Measurements from ENCODE around the gene ZEB2.
A peak's percentile ranks its signal among the peaks of the same experiment; 100 is the strongest.

Gene ZEB2

GRCh38 chr2:144480285-144480684, 39.6 kb downstream of the ZEB2 start:
- Histone ChIP-seq H3K4me3 (ENCODE audit: low read depth, low read length, poor library complexity, severe bottlenecking) (no peak overlapping the region), H3K79me2 (ENCODE audit: insufficient read depth, low read length) (peaks cover 13% of the 10 kb centered on the region; the same call in 1 of the 2 replicates), H3K36me3 (ENCODE audit: insufficient read depth, low read length) (peaks cover 21% of the 10 kb centered on the region; the same call in 1 of the 2 replicates), H2AFZ (ENCODE audit: low read length) (no peak overlapping the region), H3K4me1 (ENCODE audit: insufficient read depth, low read length, severe bottlenecking) (peaks cover 65% of the 10 kb centered on the region), H3F3A (ENCODE audit: insufficient read depth, low read length) (no peaks in the 10 kb centered on the region; the same call in 1 of the 2 replicates), H3K4me2 (ENCODE audit: low read length) (no peak overlapping the region), H3K27ac (ENCODE audit: low read depth, low read length, poor library complexity, severe bottlenecking) (no peak overlapping the region), H3K9ac (ENCODE audit: low read length) (no peak overlapping the region), H3K27me3 (ENCODE audit: insufficient read depth, low read length) (no peaks in the 10 kb centered on the region), H3K9me2 (ENCODE audit: low read depth, low read length) (no peaks in the 10 kb centered on the region), H4K20me1 (ENCODE audit: insufficient read depth, low read length) (no peaks in the 10 kb centered on the region), H3K9me3 (ENCODE audit: low read length) (no peaks in the 10 kb centered on the region)
- TF ChIP-seq, protein P1, sequence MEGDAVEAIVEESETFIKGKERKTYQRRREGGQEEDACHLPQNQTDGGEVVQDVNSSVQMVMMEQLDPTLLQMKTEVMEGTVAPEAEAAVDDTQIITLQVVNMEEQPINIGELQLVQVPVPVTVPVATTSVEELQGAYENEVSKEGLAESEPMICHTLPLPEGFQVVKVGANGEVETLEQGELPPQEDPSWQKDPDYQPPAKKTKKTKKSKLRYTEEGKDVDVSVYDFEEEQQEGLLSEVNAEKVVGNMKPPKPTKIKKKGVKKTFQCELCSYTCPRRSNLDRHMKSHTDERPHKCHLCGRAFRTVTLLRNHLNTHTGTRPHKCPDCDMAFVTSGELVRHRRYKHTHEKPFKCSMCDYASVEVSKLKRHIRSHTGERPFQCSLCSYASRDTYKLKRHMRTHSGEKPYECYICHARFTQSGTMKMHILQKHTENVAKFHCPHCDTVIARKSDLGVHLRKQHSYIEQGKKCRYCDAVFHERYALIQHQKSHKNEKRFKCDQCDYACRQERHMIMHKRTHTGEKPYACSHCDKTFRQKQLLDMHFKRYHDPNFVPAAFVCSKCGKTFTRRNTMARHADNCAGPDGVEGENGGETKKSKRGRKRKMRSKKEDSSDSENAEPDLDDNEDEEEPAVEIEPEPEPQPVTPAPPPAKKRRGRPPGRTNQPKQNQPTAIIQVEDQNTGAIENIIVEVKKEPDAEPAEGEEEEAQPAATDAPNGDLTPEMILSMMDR (IDR thresholded peaks at IDR 0.05; ENCODE audit: low read length) = no peak
- no peak for TF ChIP-seq EZH2 (IDR thresholded peaks at IDR 0.05; ENCODE audit: borderline replicate concordance, low read length)

GRCh38 chr2:144479659-144480058, 40.3 kb downstream of the ZEB2 start:
- Histone ChIP-seq H3K9ac (ENCODE audit: low read length) (no peak overlapping the region), H3K27ac (ENCODE audit: low read depth, low read length, poor library complexity, severe bottlenecking) (peak overlapping the region; percentile 53), H3K36me3 (ENCODE audit: insufficient read depth, low read length) (peaks cover 19% of the 10 kb centered on the region; the same call in 1 of the 2 replicates), H3K9me3 (ENCODE audit: low read length) (no peaks in the 10 kb centered on the region), H3K27me3 (ENCODE audit: insufficient read depth, low read length) (no peaks in the 10 kb centered on the region), H2AFZ (ENCODE audit: low read length) (no peak overlapping the region), H3K9me2 (ENCODE audit: low read depth, low read length) (no peaks in the 10 kb centered on the region), H3K4me2 (ENCODE audit: low read length) (peak overlapping the region; percentile 30; the same call in 1 of the 2 replicates), H3K4me3 (ENCODE audit: low read depth, low read length, poor library complexity, severe bottlenecking) (no peak overlapping the region), H3F3A (ENCODE audit: insufficient read depth, low read length) (no peaks in the 10 kb centered on the region; the same call in 1 of the 2 replicates), H3K4me1 (ENCODE audit: insufficient read depth, low read length, severe bottlenecking) (peaks cover 71% of the 10 kb centered on the region), H3K79me2 (ENCODE audit: insufficient read depth, low read length) (peaks cover 13% of the 10 kb centered on the region; the same call in 1 of the 2 replicates), H4K20me1 (ENCODE audit: insufficient read depth, low read length) (no peaks in the 10 kb centered on the region)
- TF ChIP-seq, protein P1 (IDR thresholded peaks at IDR 0.05; ENCODE audit: low read length) = no peak
- TF ChIP-seq EZH2 (IDR thresholded peaks at IDR 0.05; ENCODE audit: borderline replicate concordance, low read length) = no peak

GRCh38 chr2:144479138-144479537, 40.8 kb downstream of the ZEB2 start:
- Histone ChIP-seq H3K36me3 (ENCODE audit: insufficient read depth, low read length) (peaks cover 15% of the 10 kb centered on the region; the same call in 1 of the 2 replicates), H3K9ac (ENCODE audit: low read length) (no peak overlapping the region; the same call in 1 of the 2 replicates), H3K79me2 (ENCODE audit: insufficient read depth, low read length) (peaks cover 13% of the 10 kb centered on the region; the same call in 1 of the 2 replicates), H3K27me3 (ENCODE audit: insufficient read depth, low read length) (no peaks in the 10 kb centered on the region), H2AFZ (ENCODE audit: low read length) (no peak overlapping the region), H4K20me1 (ENCODE audit: insufficient read depth, low read length) (no peaks in the 10 kb centered on the region), H3K4me2 (ENCODE audit: low read length) (no peak overlapping the region), H3K27ac (ENCODE audit: low read depth, low read length, poor library complexity, severe bottlenecking) (peak overlapping the region; percentile 53), H3K4me3 (ENCODE audit: low read depth, low read length, poor library complexity, severe bottlenecking) (no peak overlapping the region), H3F3A (ENCODE audit: insufficient read depth, low read length) (no peaks in the 10 kb centered on the region; the same call in 1 of the 2 replicates), H3K4me1 (ENCODE audit: insufficient read depth, low read length, severe bottlenecking) (peaks cover 71% of the 10 kb centered on the region), H3K9me3 (ENCODE audit: low read length) (no peaks in the 10 kb centered on the region), H3K9me2 (ENCODE audit: low read depth, low read length) (no peaks in the 10 kb centered on the region)
- TF ChIP-seq, protein P1 (IDR thresholded peaks at IDR 0.05; ENCODE audit: low read length) = no peak
- no peak for TF ChIP-seq EZH2 (IDR thresholded peaks at IDR 0.05; ENCODE audit: borderline replicate concordance, low read length)
